GM12865 (cell line): ENCODE results near the gene VWDE.
"Not testable (repeated sequence)": the region's sequence is repeated elsewhere in the genome, so short reads cannot be mapped to it uniquely, and the experiment has no call there.

Experiments
- DNase-seq: peaks from one replicate; pipeline ENCODE4 v3.0.0; 2010; ENCODE audit warnings: low read depth
- H3K4me3 ChIP-seq: 2 replicates; pipeline ENCODE4 v1.5.1; 2011; ENCODE audit warnings: mild to moderate bottlenecking, low read depth, low read length, control low read depth
- TF ChIP-seq, protein P1 (sequence below): IDR thresholded peaks from 2 replicates; pipeline ENCODE4 v1.5.1; 2011; ENCODE audit warnings: low read length, control low read depth, low read depth, inconsistent platforms; ENCODE audit not compliant: insufficient read depth; ENCODE audit errors: missing control alignments

Gene VWDE

GRCh38 chr7:12401538-12402364 is 1.9 kb downstream of the VWDE start:
- TF ChIP-seq, protein P1, sequence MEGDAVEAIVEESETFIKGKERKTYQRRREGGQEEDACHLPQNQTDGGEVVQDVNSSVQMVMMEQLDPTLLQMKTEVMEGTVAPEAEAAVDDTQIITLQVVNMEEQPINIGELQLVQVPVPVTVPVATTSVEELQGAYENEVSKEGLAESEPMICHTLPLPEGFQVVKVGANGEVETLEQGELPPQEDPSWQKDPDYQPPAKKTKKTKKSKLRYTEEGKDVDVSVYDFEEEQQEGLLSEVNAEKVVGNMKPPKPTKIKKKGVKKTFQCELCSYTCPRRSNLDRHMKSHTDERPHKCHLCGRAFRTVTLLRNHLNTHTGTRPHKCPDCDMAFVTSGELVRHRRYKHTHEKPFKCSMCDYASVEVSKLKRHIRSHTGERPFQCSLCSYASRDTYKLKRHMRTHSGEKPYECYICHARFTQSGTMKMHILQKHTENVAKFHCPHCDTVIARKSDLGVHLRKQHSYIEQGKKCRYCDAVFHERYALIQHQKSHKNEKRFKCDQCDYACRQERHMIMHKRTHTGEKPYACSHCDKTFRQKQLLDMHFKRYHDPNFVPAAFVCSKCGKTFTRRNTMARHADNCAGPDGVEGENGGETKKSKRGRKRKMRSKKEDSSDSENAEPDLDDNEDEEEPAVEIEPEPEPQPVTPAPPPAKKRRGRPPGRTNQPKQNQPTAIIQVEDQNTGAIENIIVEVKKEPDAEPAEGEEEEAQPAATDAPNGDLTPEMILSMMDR: no peak
- no peak for DNase-seq
- no peak overlapping the region for H3K4me3 ChIP-seq

GRCh38 chr7:12398186-12398585 is 5.5 kb downstream of the VWDE start:
- TF ChIP-seq, protein P1: no peak
- no peak for DNase-seq
- H3K4me3 ChIP-seq: no peak overlapping the region

GRCh38 chr7:12397671-12398070 is 6.0 kb downstream of the VWDE start:
- no peak overlapping the region for H3K4me3 ChIP-seq
- DNase-seq: no peak
- TF ChIP-seq, protein P1: no peak

- DNase-seq, H3K4me3 ChIP-seq: not testable (repeated sequence)
Observed at GRCh38 chr7:12396670-12397069, 7.0 kb downstream of the VWDE start.

DNA sequence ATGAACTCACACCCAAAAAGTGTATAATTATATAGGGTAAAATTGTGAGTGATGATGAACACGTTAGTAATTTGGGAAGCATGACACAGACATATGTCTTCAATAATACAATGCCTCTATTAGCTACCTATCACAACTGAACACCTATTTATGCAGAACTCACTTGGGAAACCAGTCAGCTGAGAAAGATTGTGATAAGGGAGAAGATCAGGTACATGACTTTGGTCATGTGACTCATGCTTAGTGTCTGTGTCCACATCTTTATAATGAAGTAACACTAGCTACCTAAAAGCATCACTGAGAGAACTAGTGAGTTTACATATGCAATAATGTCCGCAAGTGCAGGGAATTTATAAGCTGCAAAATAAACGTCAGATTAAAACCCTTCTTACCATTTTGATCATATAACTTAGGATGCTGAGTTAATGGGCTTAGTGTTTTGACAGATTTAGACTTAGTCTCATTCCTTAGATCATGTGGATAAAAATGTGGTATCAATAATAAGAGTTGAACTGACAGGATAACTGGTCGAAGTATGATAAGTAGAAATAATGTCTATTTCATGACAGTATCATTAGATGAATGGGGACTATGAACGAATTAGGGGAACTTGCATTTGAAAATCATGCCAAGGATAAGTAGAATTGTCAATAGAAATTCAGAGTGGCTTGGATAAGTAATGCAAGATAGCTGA is 11.6 kb downstream of the VWDE start:
- no peak overlapping the region for H3K4me3 ChIP-seq
- DNase-seq: no peak
- TF ChIP-seq, protein P1: no peak

GRCh38 chr7:12389089-12389700 is 14.5 kb downstream of the VWDE start:
- TF ChIP-seq, protein P1: peak; percentile 79
- DNase-seq: peak; percentile 69
- H3K4me3 ChIP-seq: no peak overlapping the region

DNA sequence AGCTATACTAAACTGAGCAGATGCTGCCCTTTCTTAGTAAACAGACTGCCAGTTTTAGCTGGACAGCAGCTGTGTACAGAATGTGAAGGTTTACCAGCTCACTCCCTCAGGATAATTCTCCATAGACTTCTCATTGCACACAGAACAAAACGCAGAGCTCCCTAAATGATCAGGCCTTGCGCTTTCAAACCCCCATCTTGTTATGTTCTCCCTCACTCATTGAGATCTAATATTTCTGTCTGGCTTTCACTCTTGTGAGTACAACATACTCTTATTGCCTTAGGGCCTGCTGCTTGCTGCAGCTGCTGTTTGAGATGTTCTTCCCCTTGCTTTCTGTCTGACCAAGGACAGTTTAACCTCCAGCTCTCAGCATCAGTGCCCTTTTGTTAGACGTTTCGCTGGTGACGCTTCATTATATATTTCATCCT is 17.3 kb downstream of the VWDE start:
- no peak overlapping the region for H3K4me3 ChIP-seq
- DNase-seq: no peak
- TF ChIP-seq, protein P1: no peak
